ENCODE data around the gene FAAP20. TPM values are rescaled to one million over a fixed set of nuclear protein-coding genes. Genes with fewer than 3 reads are reported as not detected.

FAAP20 gene
- total and polyA plus RNA-seq, 2 experiments from 2014 or later = 79.1 to 167 TPM

DNA sequence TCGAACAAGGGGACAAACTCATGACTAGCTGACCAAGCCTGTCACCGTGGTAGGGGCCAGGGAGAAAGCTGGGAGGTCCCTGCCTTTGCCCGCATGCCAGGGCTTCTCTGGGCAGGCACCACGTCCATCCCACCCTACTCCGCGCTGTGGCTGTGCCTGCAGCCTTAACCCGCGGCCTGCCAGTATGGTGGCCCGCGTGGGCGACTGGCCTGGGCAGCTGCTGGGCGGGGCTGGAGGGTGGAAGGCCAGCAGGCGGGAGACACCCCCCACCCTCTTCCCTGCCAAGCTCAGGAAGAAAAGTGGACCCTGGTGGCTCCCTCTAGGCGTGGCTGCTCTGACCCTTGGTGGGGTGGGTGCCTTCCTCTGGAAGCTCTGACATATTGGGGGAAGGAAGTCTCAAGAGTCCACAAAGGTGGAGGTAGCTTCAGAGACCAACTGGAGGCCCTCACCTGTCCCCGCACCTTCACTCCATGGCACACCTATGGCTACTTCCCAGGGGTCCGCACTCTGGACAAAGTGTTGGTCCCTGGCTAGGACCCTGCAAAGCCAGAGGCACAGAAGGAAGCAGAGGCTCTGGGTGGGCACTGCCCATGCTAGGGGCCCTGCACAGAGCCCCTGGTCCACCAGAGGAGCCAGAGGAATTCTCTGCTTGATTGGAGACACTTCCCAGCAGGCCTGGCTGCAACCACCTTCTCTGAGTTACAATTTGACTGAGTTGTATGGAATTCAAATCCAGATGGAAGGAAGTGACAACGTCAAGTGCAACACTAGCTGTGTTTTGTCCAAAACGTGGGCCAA is 30.3 kb upstream of the FAAP20 start:
- TF ChIP-seq CTCF (conservative IDR thresholded peaks at IDR 0.05; ENCODE audit: low read depth in 2 of 2) (no peak), ZNF114 (CRISPR knock-in tag; IDR thresholded peaks at IDR 0.05) (no peak), STAT1 (IDR thresholded peaks at IDR 0.05; ENCODE audit: unreplicated experiment) (no peak), JUNB (IDR thresholded peaks at IDR 0.05; ENCODE audit: unreplicated experiment) (no peak), CREB1 (CRISPR knock-in tag; IDR thresholded peaks at IDR 0.05; ENCODE audit: low read depth) (no peak), NANOG (IDR thresholded peaks at IDR 0.05; ENCODE audit: borderline replicate concordance) (no peak), ETS1 (IDR thresholded peaks at IDR 0.05) (no peak), EZH2 (IDR thresholded peaks at IDR 0.05; ENCODE audit: low read depth, unreplicated experiment) (no peak), EZH2phosphoT487 (IDR thresholded peaks at IDR 0.05; ENCODE audit: unreplicated experiment) (no peak), POLR2AphosphoS5 (IDR thresholded peaks at IDR 0.05; ENCODE audit: low read depth) (no peak)
- TF ChIP-seq, protein P1, sequence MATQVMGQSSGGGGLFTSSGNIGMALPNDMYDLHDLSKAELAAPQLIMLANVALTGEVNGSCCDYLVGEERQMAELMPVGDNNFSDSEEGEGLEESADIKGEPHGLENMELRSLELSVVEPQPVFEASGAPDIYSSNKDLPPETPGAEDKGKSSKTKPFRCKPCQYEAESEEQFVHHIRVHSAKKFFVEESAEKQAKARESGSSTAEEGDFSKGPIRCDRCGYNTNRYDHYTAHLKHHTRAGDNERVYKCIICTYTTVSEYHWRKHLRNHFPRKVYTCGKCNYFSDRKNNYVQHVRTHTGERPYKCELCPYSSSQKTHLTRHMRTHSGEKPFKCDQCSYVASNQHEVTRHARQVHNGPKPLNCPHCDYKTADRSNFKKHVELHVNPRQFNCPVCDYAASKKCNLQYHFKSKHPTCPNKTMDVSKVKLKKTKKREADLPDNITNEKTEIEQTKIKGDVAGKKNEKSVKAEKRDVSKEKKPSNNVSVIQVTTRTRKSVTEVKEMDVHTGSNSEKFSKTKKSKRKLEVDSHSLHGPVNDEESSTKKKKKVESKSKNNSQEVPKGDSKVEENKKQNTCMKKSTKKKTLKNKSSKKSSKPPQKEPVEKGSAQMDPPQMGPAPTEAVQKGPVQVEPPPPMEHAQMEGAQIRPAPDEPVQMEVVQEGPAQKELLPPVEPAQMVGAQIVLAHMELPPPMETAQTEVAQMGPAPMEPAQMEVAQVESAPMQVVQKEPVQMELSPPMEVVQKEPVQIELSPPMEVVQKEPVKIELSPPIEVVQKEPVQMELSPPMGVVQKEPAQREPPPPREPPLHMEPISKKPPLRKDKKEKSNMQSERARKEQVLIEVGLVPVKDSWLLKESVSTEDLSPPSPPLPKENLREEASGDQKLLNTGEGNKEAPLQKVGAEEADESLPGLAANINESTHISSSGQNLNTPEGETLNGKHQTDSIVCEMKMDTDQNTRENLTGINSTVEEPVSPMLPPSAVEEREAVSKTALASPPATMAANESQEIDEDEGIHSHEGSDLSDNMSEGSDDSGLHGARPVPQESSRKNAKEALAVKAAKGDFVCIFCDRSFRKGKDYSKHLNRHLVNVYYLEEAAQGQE (IDR thresholded peaks at IDR 0.05; ENCODE audit: unreplicated experiment) = no peak
- H3K4me1 Mint-ChIP-seq = peaks cover 7% of the 10 kb centered on the region

More for the DNA sequence above, 30.3 kb upstream of the FAAP20 start:
- H4K20me1 ChIP-seq (replicated peaks; ENCODE audit: insufficient read depth) = no peaks in the 10 kb centered on the region; the same call in 1 of the 2 replicates
- no peak overlapping the region for H3K4me3 ChIP-seq
- H3K9me2 ChIP-seq (ENCODE audit: insufficient read depth) = no peaks in the 10 kb centered on the region
- no peak overlapping the region for H3K4me3 Mint-ChIP-seq
- H3K79me2 ChIP-seq (replicated peaks; ENCODE audit: insufficient read depth) = peaks cover 11% of the 10 kb centered on the region
- H3K4me1 ChIP-seq (ENCODE audit: insufficient read depth) = peaks cover 11% of the 10 kb centered on the region; the same call in 1 of the 2 replicates
- DNase-seq (ENCODE audit: low spot score) (peak; percentile 1), ATAC-seq (no peak)
- no peak overlapping the region for H3K27ac Mint-ChIP-seq
- H3K27me3 ChIP-seq (ENCODE audit: insufficient read depth) = no peaks in the 10 kb centered on the region
- no peak overlapping the region for H3K4me2 ChIP-seq
- peaks cover 16% of the 10 kb centered on the region for H3K27me3 Mint-ChIP-seq (ENCODE audit: insufficient read depth, low read depth, poor library complexity)
- H3F3A ChIP-seq (replicated peaks; ENCODE audit: low read depth) = no peaks in the 10 kb centered on the region
- H2AFZ ChIP-seq = no peak overlapping the region
- peaks cover 6% of the 10 kb centered on the region for H3K36me3 Mint-ChIP-seq (ENCODE audit: low read depth)
- no peak overlapping the region for H3K27ac ChIP-seq (ENCODE audit: low read depth)
- H3K36me3 ChIP-seq (ENCODE audit: insufficient read depth) = no peaks in the 10 kb centered on the region
- no peaks in the 10 kb centered on the region for H3K9me3 Mint-ChIP-seq
